SH-SY5Y (cell line): ENCODE data around the gene FOXK1.

Source experiments
- GATA2 ChIP-seq: IDR thresholded peaks from 2 replicates; pipeline ENCODE4 v1.6.1; 2011; ENCODE audit warnings: mild to moderate bottlenecking, low read depth, low read length
- GATA3 ChIP-seq: IDR thresholded peaks from 2 replicates; pipeline ENCODE4 v1.6.1; 2011; ENCODE audit warnings: low read depth, mild to moderate bottlenecking, low read length, moderate library complexity

Gene FOXK1

DNA sequence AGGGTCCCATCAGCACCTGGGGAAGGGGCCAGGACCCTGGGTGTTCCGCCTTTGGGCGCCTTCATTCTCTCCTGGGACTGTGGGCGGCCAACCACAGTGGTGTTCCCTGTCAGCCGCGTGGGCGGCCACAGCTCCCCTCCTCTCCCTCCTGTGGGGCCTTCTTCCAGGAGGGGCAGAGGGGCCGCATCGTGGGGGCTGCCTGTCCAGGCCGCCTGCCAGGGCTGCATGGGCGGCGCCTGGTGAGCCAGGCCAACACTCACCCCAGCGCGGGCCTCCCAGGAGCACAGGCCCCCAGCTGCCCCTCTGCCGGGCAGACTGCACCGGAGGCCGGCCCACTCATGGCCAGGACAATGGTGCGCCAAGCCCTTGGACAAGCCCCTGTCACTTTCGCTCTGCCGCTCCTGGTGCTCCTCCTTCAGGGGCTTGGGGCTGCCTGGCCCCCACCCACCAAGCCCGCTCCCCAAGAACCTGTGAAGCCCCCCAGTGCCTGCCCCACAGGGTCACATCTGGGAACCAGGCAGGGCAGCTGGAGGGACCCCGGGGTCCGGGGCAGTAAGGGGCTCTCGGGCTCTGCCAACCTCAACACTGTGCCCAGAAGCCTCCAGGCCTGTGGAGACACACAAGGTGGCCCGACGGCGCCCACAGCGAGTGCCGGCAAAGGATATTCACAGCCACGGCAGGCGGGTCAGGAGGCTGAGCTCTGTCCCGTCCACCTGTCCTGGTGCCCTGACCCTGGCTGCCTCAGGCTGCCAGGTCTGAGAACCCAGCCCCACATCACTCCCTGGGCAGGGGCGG, 136.1 kb downstream of the FOXK1 start:
- TF ChIP-seq GATA3, result no peak
- TF ChIP-seq GATA2, result no peak

DNA sequence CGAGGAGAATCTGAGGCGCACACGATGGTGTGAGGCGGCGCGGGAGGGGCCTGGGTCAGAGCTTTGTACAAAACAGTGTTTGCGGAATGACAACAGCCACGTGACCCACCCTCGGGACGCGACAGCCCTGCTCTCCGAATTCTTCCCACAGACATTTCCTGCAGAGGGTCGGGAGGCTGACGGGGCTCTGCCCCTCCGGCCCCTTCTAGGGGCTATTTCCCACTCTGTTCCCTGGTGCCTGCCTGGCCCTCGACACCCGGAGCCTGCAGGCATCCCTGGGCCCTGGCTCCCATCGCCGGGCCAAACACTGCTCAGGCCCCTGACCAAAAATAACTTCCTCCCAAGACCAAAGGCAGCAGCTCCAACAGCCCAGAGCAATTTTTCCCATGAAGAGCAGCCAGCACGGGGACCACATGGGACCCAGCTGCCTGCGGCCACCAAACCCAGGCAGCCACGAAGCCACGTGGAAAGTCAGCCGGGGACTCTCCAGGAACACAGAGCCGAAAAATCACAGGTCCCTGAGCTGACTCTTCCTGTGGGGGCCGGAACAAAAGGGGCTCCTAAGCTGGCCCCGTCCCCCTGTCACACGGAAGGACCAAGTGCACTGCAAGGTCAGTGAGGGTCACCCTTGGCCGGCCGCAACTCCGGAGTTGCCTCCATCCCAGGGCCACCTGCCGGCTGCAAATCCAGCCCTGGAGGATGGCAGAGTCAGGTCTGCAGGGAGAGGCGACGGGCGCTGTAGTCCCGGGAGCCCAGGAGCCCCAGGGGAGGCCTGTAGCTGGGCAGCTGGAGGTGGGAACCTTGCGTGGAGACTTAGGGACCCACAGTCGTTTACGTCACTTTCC, 137.7 kb downstream of the FOXK1 start:
- TF ChIP-seq GATA3, result no peak
- no peak for TF ChIP-seq GATA2

DNA sequence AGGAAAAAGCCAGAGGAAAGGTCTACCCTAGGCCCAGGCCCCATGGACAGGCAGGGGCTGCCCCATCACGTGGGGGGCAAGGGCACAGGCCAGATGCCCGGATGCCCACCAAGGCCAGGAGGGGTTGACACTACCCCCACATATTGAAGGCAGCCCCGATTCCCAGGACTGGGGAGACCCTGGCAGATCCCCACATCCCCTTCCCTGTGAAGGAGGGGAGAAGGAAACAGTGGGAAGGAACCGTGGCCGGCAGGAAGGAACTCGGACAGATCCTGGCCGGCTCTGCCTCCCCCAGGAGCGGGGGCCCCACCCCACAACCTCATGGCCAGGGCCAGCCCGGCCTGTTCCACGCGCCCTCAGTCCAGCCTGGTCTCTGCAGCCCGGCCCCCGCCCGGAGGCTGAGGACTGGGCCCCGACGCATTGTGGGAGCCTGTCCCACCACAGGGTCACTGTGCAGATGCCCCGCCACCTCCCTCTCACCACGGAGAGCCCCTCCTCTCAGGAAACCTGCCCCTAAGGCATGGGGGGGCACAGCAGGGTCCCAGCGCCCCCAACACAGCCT, 138.4 kb downstream of the FOXK1 start:
- TF ChIP-seq GATA3 (no peak), GATA2 (no peak)
